MG63 (cell line): ENCODE measurements around the gene ENTPD1. TPM values are rescaled to one million over a fixed set of nuclear protein-coding genes. Genes with fewer than 3 reads are reported as not detected.
"Not testable (repeated sequence)": the region's sequence is repeated elsewhere in the genome, so short reads cannot be mapped to it uniquely, and the experiment has no call there.

Experiments used
- DNase-seq: peaks from one replicate; pipeline ENCODE4 v3.0.0-alpha.2; 2020
- H3K27me3 ChIP-seq: fragments of 250-450 bp; sonication (Bioruptor Pico); 2 replicates; pipeline ENCODE4 v1.5.1; 2020; ENCODE audit warnings: mild to moderate bottlenecking, moderate library complexity
- H3K36me3 ChIP-seq: fragments of 250-450 bp; sonication (Bioruptor Pico); 2 replicates; pipeline ENCODE4 v1.5.1; 2020; ENCODE audit warnings: mild to moderate bottlenecking, moderate library complexity
- H3K4me3 ChIP-seq: fragments of 250-450 bp; sonication (Bioruptor Pico); 2 replicates; pipeline ENCODE4 v1.5.1; 2020; ENCODE audit warnings: mild to moderate bottlenecking, moderate library complexity
- H3K9me3 ChIP-seq: fragments of 250-450 bp; sonication (Bioruptor Pico); 2 replicates; pipeline ENCODE4 v1.5.1; 2020; ENCODE audit warnings: mild to moderate bottlenecking, moderate library complexity
- total RNA-seq: library from RNA; depleted of rRNA; stranded (reverse); fragments of >200 nt; shearing (Covaris generic); gene quantifications from 2 replicates; pipeline ENCODE4 v1.2.3, GENCODE V29; 2014; ENCODE audit warnings: low replicate concordance; rRNA removed

The ENTPD1 gene
- total RNA-seq, 1 experiment from 2014 or later, result not detected

GRCh38 chr10:95905897-95906580, 150.1 kb downstream of the ENTPD1 start:
- H3K4me3 ChIP-seq, H3K36me3 ChIP-seq, H3K9me3 ChIP-seq, DNase-seq, H3K27me3 ChIP-seq: not testable (repeated sequence)

- peak; percentile 53 for DNase-seq
- Histone ChIP-seq H3K27me3 (no peaks in the 10 kb centered on the region), H3K4me3 (peak overlapping the region; percentile 61), H3K9me3 (no peaks in the 10 kb centered on the region), H3K36me3 (no peaks in the 10 kb centered on the region)
Measured at GRCh38 chr10:95906677-95907455, 150.9 kb downstream of the ENTPD1 start.

- no peaks in the 10 kb centered on the region for H3K9me3 ChIP-seq
- peak within 1 kb of the TSS; percentile 61 for H3K4me3 ChIP-seq
- no peaks in the 10 kb centered on the region for H3K36me3 ChIP-seq
- DNase-seq, result peak; percentile 86
- H3K27me3 ChIP-seq, result no peaks in the 10 kb centered on the region
Measured at GRCh38 chr10:95907456-95908253, 151.7 kb downstream of the ENTPD1 start, which contains the start of gene CC2D2B. TSS of gene CC2D2B (plus strand) at chr10:95907975. CDS start at chr10:95911324, 3,349 bp downstream.

- no peaks in the 10 kb centered on the region for H3K27me3 ChIP-seq
- no peaks in the 10 kb centered on the region for H3K36me3 ChIP-seq
- DNase-seq, result no peak
- H3K9me3 ChIP-seq, result no peaks in the 10 kb centered on the region
- no peak overlapping the region; the same call in 1 of the 2 replicates for H3K4me3 ChIP-seq
Measured at GRCh38 chr10:95908450-95908849, 152.5 kb downstream of the ENTPD1 start.

GRCh38 chr10:95909561-95909960, 153.6 kb downstream of the ENTPD1 start:
- DNase-seq, result no peak
- Histone ChIP-seq H3K4me3 (no peak overlapping the region), H3K9me3 (no peaks in the 10 kb centered on the region), H3K36me3 (no peaks in the 10 kb centered on the region), H3K27me3 (no peaks in the 10 kb centered on the region)

- DNase-seq, H3K36me3 ChIP-seq, H3K4me3 ChIP-seq, H3K9me3 ChIP-seq, H3K27me3 ChIP-seq: not testable (repeated sequence)
Measured at GRCh38 chr10:95916039-95916438, 160.1 kb downstream of the ENTPD1 start.

Other genes starting within 250 kb of the ENTPD1 start
- 0.03 TPM in 1 of 2 replicates, not detected in the other for gene SORBS1, start 194.8 kb upstream of the ENTPD1 start, total RNA-seq
- 149 and 204 TPM in 2 replicates for gene ALDH18A1, start 99.5 kb upstream of the ENTPD1 start, total RNA-seq
- gene TCTN3, start 62.2 kb upstream of the ENTPD1 start, total RNA-seq, result 25.4 and 37.7 TPM in 2 replicates
- gene CC2D2B, start 151.8 kb downstream of the ENTPD1 start, total RNA-seq, result 0.46 TPM in 1 of 2 replicates, not detected in the other